HG03103 (cell line): ENCODE measurements around the gene FRAT2.

Source experiments
- ATAC-seq: cut with Tn5 transposase; IDR thresholded peaks from one replicate; pipeline ENCODE4 v1.9.1; 2021; ENCODE audit warnings: low read depth; ENCODE audit not compliant: unreplicated experiment

FRAT2 gene

GRCh38 chr10:97334370-97335175, at the start of gene FRAT2:
Gene FRAT2, minus strand, starts transcription at chr10:97334729. Its CDS starts 157 bp downstream, at chr10:97334572.
- peak; percentile 73 for ATAC-seq

GRCh38 chr10:97384156-97384555, 49.6 kb upstream of the FRAT2 start:
- no peak for ATAC-seq

GRCh38 chr10:97383159-97383558, 48.6 kb upstream of the FRAT2 start:
- ATAC-seq: no peak

GRCh38 chr10:97381626-97382025, 47.1 kb upstream of the FRAT2 start:
- ATAC-seq: no peak

GRCh38 chr10:97380516-97380915, 46.0 kb upstream of the FRAT2 start:
- ATAC-seq: no peak

GRCh38 chr10:97378933-97379921, 44.7 kb upstream of the FRAT2 start:
- ATAC-seq: no peak

GRCh38 chr10:97376413-97376812, 41.9 kb upstream of the FRAT2 start:
- no peak for ATAC-seq

GRCh38 chr10:97373456-97373855, 38.9 kb upstream of the FRAT2 start:
- no peak for ATAC-seq

GRCh38 chr10:97372233-97372875, 37.8 kb upstream of the FRAT2 start:
- no peak for ATAC-seq

- ATAC-seq: no peak
Observed at GRCh38 chr10:97371696-97372095, 37.2 kb upstream of the FRAT2 start.

- ATAC-seq: no peak
Observed at GRCh38 chr10:97367126-97367649, 32.7 kb upstream of the FRAT2 start.

GRCh38 chr10:97366572-97366971, 32.0 kb upstream of the FRAT2 start:
- ATAC-seq: no peak

- ATAC-seq: no peak
Observed at GRCh38 chr10:97365761-97366351, 31.3 kb upstream of the FRAT2 start.

- ATAC-seq: no peak
Observed at GRCh38 chr10:97363071-97363470, 28.5 kb upstream of the FRAT2 start.

- no peak for ATAC-seq
Observed at GRCh38 chr10:97362310-97363033, 27.9 kb upstream of the FRAT2 start.

GRCh38 chr10:97361537-97361901, 27.0 kb upstream of the FRAT2 start:
- no peak for ATAC-seq

- ATAC-seq: no peak
Observed at GRCh38 chr10:97360705-97361536, 26.4 kb upstream of the FRAT2 start.

- ATAC-seq: no peak
Observed at GRCh38 chr10:97358781-97359180, 24.3 kb upstream of the FRAT2 start.

GRCh38 chr10:97358349-97358748, 23.8 kb upstream of the FRAT2 start:
- no peak for ATAC-seq
